ENCODE data around the gene BPIFA1.

- TF ChIP-seq CTCF (IDR thresholded peaks at IDR 0.05; ENCODE audit: insufficient read depth, low read length) (no peak), POLR2AphosphoS5 (IDR thresholded peaks at IDR 0.05; ENCODE audit: low read depth) (no peak), SPI1 (IDR thresholded peaks at IDR 0.05; ENCODE audit: borderline replicate concordance, low read depth) (no peak), REST (IDR thresholded peaks at IDR 0.05; ENCODE audit: insufficient replicate concordance, low read depth) (no peak)
These were observed 3.6 kb downstream of the BPIFA1 start for GRCh38 chr20:33239418-33239817.
